DND-41 (cell line): ENCODE data around the gene CD58.

Source experiments
- ATAC-seq: fragments of 200-7000 bp; cut with Tn5 transposase; 3 replicates; pipeline ENCODE4 v1.9.1; 2021; ENCODE audit warnings: low read depth; ENCODE audit not compliant: insufficient read depth
- DNase-seq: peaks from one replicate; pipeline ENCODE4 v3.0.0-alpha.2; 2020
- H2AFZ ChIP-seq: 2 replicates; pipeline ENCODE4 v1.6.0; 2012; ENCODE audit warnings: low read depth, low read length
- H3K27ac ChIP-seq: 2 replicates; pipeline ENCODE4 v1.5.1; 2012; ENCODE audit warnings: low read length, inconsistent platforms
- H3K27me3 ChIP-seq: fragments of 200-600 bp; sonication (generic); 2 replicates; pipeline ENCODE4 v1.6.0; 2012; ENCODE audit warnings: low read length, mild to moderate bottlenecking, inconsistent platforms; ENCODE audit not compliant: insufficient read depth, poor library complexity
- H3K36me3 ChIP-seq: 2 replicates; pipeline ENCODE4 v1.5.1; 2012; ENCODE audit warnings: low read length, inconsistent platforms; ENCODE audit not compliant: insufficient read depth
- H3K4me1 ChIP-seq: 2 replicates; pipeline ENCODE4 v1.5.1; 2012; ENCODE audit warnings: mild to moderate bottlenecking, low read length; ENCODE audit not compliant: insufficient read depth
- H3K4me2 ChIP-seq: 2 replicates; pipeline ENCODE4 v1.6.0; 2012; ENCODE audit warnings: mild to moderate bottlenecking, moderate library complexity, low read length, inconsistent platforms; ENCODE audit not compliant: insufficient read depth
- H3K4me3 ChIP-seq, 2 experiments: fragments of 200-600 bp in 1 of 2; shearing (Covaris generic) in 1 of 2; 2 replicates each; pipeline ENCODE4 v1.5.1; 2012 to 2016; ENCODE audit warnings: inconsistent platforms in 2 of 2, low read length in 2 of 2, mild to moderate bottlenecking in 2 of 2, low read depth in 1 of 2, moderate library complexity in 1 of 2
- H3K79me2 ChIP-seq: 2 replicates; pipeline ENCODE4 v1.6.0; 2012; ENCODE audit warnings: low read length, inconsistent platforms; ENCODE audit not compliant: insufficient read depth
- H3K9ac ChIP-seq: 2 replicates; pipeline ENCODE4 v1.6.0; 2012; ENCODE audit warnings: low read depth, mild to moderate bottlenecking, inconsistent platforms, low read length, moderate library complexity
- H3K9me3 ChIP-seq: 2 replicates; pipeline ENCODE4 v1.5.1; 2012; ENCODE audit warnings: low read length, moderate library complexity, mild to moderate bottlenecking, inconsistent platforms; ENCODE audit not compliant: insufficient read depth, severe bottlenecking
- H4K20me1 ChIP-seq: 2 replicates; pipeline ENCODE4 v1.6.0; 2012; ENCODE audit warnings: low read length; ENCODE audit not compliant: insufficient read depth
- CTCF ChIP-seq: IDR thresholded peaks from 2 replicates; pipeline ENCODE4 v1.5.1; 2012; ENCODE audit warnings: borderline replicate concordance, low read length, moderate library complexity, mild to moderate bottlenecking; ENCODE audit not compliant: poor library complexity, severe bottlenecking; ENCODE audit errors: extremely low read depth
- EZH2 ChIP-seq: IDR thresholded peaks from 3 replicates; pipeline ENCODE4 v1.6.1; 2012; ENCODE audit warnings: borderline replicate concordance, low read depth, mild to moderate bottlenecking, moderate library complexity, low read length, inconsistent platforms; ENCODE audit not compliant: severe bottlenecking

CD58 gene

GRCh38 chr1:116506132-116507004 is 64.5 kb downstream of the CD58 start:
- Histone ChIP-seq H3K79me2 (no peaks in the 10 kb centered on the region), H3K27me3 (no peaks in the 10 kb centered on the region), H3K4me1 (peaks cover 53% of the 10 kb centered on the region), H4K20me1 (no peaks in the 10 kb centered on the region), H3K4me2 (no peak overlapping the region), H2AFZ (no peak overlapping the region), H3K4me3 (no peak overlapping the region), H3K27ac (peak overlapping the region; percentile 95), H3K9me3 (no peaks in the 10 kb centered on the region), H3K9ac (no peak overlapping the region), H3K36me3 (no peaks in the 10 kb centered on the region; the same call in 1 of the 2 replicates)
- DNase-seq (no peak), ATAC-seq (no peak)
- no peak for TF ChIP-seq CTCF
- no peak for TF ChIP-seq EZH2

- H3K79me2 ChIP-seq = no peaks in the 10 kb centered on the region
- H3K4me3 ChIP-seq = no peak overlapping the region
- H3K4me2 ChIP-seq = peak overlapping the region; percentile 28
- peak overlapping the region; percentile 95 for H3K27ac ChIP-seq
- TF ChIP-seq CTCF (no peak), EZH2 (no peak)
- H3K9ac ChIP-seq = peak overlapping the region; percentile 49
- H3K27me3 ChIP-seq = no peaks in the 10 kb centered on the region
- peaks cover 47% of the 10 kb centered on the region for H3K4me1 ChIP-seq
- DNase-seq (peak; percentile 92), ATAC-seq (peak; percentile 97)
- no peaks in the 10 kb centered on the region for H4K20me1 ChIP-seq
- H2AFZ ChIP-seq = peak overlapping the region; percentile 65
- no peaks in the 10 kb centered on the region for H3K9me3 ChIP-seq
- H3K36me3 ChIP-seq = no peaks in the 10 kb centered on the region; the same call in 1 of the 2 replicates
These were observed 66.3 kb downstream of the CD58 start for GRCh38 chr1:116504308-116505156.

GRCh38 chr1:116503546-116504307 is 67.1 kb downstream of the CD58 start:
- DNase-seq (peak; percentile 33), ATAC-seq (peak; percentile 10)
- no peaks in the 10 kb centered on the region for H3K79me2 ChIP-seq
- H4K20me1 ChIP-seq = no peaks in the 10 kb centered on the region
- no peaks in the 10 kb centered on the region for H3K9me3 ChIP-seq
- peak overlapping the region; percentile 31 for H3K9ac ChIP-seq
- peak overlapping the region; percentile 95 for H3K27ac ChIP-seq
- no peaks in the 10 kb centered on the region; the same call in 1 of the 2 replicates for H3K36me3 ChIP-seq
- peak overlapping the region; percentile 6 for H3K4me2 ChIP-seq
- H3K27me3 ChIP-seq = no peaks in the 10 kb centered on the region
- TF ChIP-seq EZH2 (no peak), CTCF (no peak)
- peak overlapping the region; percentile 14; the same call in 1 of the 2 replicates for H2AFZ ChIP-seq
- peaks cover 42% of the 10 kb centered on the region for H3K4me1 ChIP-seq
- H3K4me3 ChIP-seq = no peak overlapping the region
